Lower leg skin (tissue), 3 donors: ENCODE results near the gene ABHD15.

Source experiments
- CTCF ChIP-seq, 3 donors: fragments of 450-650 bp; IDR thresholded peaks; one replicate each; pipeline ENCODE4 v1.5.1; 2016; ENCODE audit warnings: antibody characterized with exemption in 3 of 3, mild to moderate bottlenecking in 3 of 3, moderate library complexity in 2 of 3
- POLR2A ChIP-seq, 2 donors: fragments of 450-650 bp; IDR thresholded peaks; one replicate each; pipeline ENCODE4 v1.6.1; 2016 to 2017; ENCODE audit warnings: antibody characterized with exemption in 2 of 2, mild to moderate bottlenecking in 1 of 2, moderate library complexity in 1 of 2

- TF ChIP-seq CTCF (IDR thresholded peaks at IDR 0.05), result no peak
- TF ChIP-seq POLR2A (IDR thresholded peaks at IDR 0.05), result no peak
Measured at GRCh38 chr17:29589524-29590410, 22.9 kb upstream of the ABHD15 start, which contains the start of gene GIT1.
